GM18505 (cell line): ENCODE measurements around the gene TREML2.
"Not testable (repeated sequence)": the region's sequence is repeated elsewhere in the genome, so short reads cannot be mapped to it uniquely, and the experiment has no call there.

Source experiments
- ATAC-seq: cut with Tn5 transposase; IDR thresholded peaks from one replicate; pipeline ENCODE4 v1.9.1; 2021; ENCODE audit not compliant: unreplicated experiment
- POLR2A ChIP-seq: IDR thresholded peaks from 4 replicates; pipeline ENCODE4 v1.6.1; 2011; ENCODE audit warnings: borderline replicate concordance; ENCODE audit not compliant: insufficient read depth, insufficient read length; ENCODE audit errors: extremely low read depth

TREML2 gene, protein sequence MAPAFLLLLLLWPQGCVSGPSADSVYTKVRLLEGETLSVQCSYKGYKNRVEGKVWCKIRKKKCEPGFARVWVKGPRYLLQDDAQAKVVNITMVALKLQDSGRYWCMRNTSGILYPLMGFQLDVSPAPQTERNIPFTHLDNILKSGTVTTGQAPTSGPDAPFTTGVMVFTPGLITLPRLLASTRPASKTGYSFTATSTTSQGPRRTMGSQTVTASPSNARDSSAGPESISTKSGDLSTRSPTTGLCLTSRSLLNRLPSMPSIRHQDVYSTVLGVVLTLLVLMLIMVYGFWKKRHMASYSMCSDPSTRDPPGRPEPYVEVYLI

DNA sequence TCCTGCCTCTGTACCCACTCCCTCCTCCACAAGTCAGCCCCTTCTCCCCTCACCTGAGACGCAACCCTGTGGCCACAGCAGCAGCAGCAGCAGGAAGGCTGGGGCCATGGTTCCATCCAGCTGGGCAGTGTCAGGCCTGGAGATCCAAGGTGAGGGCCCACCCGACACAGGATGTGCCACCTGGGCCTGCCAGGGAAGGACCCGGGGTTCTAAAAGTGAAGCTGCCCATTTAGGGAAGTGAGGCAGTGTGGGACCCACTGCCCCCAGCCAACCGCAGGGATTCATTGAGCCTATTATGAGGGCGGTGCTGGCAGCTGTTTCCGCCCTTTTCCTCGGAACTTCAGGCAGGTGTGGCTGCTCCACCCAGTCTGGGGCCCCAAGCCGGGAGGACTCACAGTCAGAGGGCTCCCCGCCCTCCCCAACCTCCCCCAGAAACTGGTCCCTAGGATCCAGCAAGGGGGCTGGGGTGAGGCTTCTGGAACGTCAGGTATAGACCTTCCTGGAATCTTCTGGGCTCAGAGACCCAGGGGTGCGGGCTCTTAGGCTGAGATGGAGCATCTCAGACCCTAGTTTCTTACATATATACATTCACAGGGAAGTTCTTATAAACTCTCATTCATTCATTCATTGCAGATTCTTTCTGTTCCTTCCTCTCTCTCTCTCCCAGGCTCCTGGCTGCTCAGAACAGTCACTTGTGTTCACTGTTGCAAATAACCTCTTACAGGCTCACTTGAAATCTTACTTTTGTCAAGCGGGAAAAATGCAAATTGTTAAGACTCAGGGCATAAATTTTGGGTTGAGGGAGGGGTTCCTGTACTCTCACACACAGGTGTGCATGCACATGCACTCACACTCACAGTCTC lies at the start of gene TREML2:
Gene TREML2, minus strand, starts transcription at position 249 of the 863 bp plus-strand sequence. Its CDS starts 141 bp downstream, at position 108.
- TF ChIP-seq POLR2A = peak; percentile 58
- ATAC-seq = no peak

- no peak for ATAC-seq
- no peak for TF ChIP-seq POLR2A
Observed at GRCh38 chr6:41247882-41248705, 47.1 kb upstream of the TREML2 start.

DNA sequence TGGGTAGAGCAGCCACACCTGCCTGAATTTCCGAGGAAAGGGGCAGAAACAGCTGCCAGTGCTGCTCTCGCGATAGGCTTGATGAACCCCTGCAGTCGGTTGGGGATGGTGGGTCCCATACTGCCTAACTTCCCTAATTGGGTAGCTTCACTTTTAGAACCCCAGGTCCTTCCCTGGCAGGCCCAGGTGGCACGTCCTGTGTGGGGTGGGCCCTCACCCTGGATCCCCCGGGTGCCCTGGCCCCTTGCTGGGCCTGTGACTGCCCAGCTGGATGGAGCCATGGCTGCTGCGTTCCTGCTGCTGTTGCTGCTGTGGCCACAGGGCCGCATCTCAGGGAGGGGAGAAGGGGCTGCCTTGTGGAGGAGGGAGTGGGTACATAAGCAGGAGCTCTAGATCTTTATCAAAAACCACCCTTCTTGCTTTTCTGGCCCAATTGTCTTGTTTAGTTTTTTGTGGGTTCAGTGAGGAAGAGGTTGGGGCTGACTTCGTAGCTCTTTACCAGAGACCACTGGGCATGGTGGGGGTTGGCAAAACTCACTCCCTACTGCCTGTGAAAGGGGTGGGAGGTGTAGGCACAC lies 46.4 kb upstream of the TREML2 start:
- no peak for TF ChIP-seq POLR2A
- ATAC-seq = no peak

DNA sequence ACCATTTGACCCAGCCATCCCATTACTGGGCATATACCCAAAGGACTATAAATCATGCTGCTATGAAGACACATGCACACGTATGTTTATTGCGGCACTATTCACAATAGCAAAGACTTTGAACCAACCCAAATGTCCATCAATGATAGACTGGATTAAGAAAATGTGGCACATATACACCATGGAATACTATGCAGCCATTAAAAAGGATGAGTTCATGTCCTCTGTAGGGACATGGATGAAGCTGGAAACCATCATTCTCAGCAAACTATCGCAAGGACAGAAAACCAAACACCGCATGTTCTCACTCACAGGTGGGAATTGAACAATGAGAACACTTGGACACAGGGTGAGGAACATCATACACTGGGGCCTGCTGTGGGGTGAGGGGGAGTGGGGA lies 45.6 kb upstream of the TREML2 start:
- ATAC-seq = not testable (repeated sequence)

DNA sequence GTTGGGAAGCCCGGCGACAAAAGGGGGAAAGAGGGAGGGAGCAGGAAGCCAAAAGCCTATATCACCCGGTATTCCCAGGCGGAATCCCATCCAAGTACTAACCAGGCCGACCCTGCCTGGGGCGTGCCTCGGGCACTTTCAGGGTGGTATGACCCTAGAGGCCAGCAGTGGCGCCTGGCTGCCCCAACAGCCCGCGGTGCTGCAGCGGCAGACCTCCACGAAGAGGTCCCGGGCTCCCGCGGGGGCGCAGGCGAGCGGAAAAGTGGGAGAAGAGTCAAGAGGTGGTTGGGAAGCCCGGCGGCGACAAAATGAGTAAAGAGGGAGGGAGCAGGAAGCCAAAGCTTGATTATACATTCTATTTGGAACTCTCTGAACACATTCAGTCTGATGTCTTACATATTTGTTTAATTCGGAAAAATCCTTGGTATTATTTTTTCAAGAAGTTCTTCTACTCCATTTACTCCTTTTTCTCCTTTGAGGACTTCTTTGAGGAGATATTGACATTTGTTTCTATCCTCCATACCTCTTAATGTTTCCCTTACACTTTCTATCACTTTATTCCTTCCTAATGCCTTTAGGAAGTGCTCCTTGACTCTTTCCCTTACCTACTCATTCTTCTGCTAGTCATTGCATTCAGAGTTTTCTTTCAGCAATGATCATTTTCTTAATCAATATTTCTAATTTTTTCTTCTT lies 38.7 kb upstream of the TREML2 start:
- TF ChIP-seq POLR2A = no peak
- no peak for ATAC-seq

- no peak for ATAC-seq
- no peak for TF ChIP-seq POLR2A
Observed at GRCh38 chr6:41237128-41237527, 36.2 kb upstream of the TREML2 start.

GRCh38 chr6:41236276-41236675 lies 35.3 kb upstream of the TREML2 start:
- no peak for ATAC-seq

GRCh38 chr6:41232667-41233066 lies 31.7 kb upstream of the TREML2 start:
- ATAC-seq = no peak
- no peak for TF ChIP-seq POLR2A

More at GRCh38 chr6:41236276-41236675, 35.3 kb upstream of the TREML2 start:
- no peak for TF ChIP-seq POLR2A

DNA sequence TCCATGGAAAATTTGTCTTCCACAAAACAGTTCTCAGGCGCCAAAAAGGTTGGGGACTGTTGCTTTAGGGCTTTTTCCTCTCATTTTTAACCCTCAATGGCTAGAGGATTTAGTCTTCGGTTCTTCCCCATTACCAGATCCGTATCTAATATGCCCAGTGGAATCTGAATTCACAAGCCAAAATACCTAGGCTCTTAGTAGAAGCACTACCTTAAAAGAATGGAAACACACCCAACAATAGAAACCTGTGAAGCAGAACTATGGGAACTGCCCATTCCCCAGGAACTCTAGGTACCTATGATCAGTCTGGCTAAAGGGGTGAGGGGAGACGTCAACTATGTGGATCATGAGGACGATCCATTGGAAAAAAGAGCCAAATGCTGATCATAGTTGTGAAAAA lies 30.3 kb upstream of the TREML2 start:
- no peak for TF ChIP-seq POLR2A
- ATAC-seq = no peak

DNA sequence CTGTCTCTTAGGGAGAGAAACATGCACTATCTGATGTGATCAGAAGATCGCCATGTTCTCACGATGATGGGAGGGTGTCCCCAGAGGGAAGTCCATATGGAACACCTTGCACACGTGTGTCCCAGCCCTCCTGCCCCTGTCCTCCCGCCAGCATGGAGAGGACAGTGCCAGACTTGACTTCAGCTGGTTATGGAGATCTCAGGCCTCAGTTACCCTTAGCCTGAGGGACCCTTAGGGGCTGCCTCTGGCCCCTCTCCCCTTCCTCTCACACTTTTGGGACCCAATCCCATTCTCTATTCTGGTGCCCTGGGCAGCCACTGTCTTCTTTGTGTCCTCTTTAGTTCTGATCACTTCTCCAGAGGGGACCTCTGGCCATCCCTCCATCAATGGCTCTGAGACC lies 28.8 kb upstream of the TREML2 start:
- no peak for ATAC-seq
- TF ChIP-seq POLR2A = no peak

DNA sequence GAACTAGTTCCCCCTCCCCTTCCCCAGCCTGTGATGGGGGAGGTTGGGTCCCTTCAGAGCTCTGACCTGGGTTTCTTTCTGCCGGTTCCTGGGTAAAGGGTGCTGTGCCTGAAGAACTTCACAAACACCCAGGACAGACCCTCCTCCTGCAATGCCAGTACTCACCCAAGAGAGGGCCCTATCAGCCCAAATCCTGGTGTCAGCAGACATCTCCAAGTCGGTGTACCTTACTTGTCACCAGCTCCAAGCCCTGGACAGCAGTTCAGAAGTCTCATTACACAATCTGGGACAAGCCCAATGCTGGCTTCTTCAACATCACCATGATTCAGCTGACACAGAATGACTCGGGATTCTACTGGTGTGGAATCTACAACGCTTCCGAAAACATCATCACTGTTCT lies 27.7 kb upstream of the TREML2 start:
- no peak for ATAC-seq
- no peak for TF ChIP-seq POLR2A

- TF ChIP-seq POLR2A = no peak
- ATAC-seq = no peak
Observed at GRCh38 chr6:41228096-41228495, 27.1 kb upstream of the TREML2 start, which contains the start of gene TREML4. TREML4 (plus strand) TSS chr6:41228349; CDS start chr6:41228428, 79 bp downstream.
